GM19099 (cell line): ENCODE measurements around the gene IL1B.

ENCODE experiments used
- POLR2A ChIP-seq: IDR thresholded peaks from 3 replicates; pipeline ENCODE4 v1.6.1; 2011; ENCODE audit warnings: low read depth; ENCODE audit not compliant: insufficient read length; ENCODE audit errors: extremely low read depth

The IL1B gene

GRCh38 chr2:112800881-112801583 is 35.5 kb downstream of the IL1B start:
- TF ChIP-seq POLR2A: no peak

DNA sequence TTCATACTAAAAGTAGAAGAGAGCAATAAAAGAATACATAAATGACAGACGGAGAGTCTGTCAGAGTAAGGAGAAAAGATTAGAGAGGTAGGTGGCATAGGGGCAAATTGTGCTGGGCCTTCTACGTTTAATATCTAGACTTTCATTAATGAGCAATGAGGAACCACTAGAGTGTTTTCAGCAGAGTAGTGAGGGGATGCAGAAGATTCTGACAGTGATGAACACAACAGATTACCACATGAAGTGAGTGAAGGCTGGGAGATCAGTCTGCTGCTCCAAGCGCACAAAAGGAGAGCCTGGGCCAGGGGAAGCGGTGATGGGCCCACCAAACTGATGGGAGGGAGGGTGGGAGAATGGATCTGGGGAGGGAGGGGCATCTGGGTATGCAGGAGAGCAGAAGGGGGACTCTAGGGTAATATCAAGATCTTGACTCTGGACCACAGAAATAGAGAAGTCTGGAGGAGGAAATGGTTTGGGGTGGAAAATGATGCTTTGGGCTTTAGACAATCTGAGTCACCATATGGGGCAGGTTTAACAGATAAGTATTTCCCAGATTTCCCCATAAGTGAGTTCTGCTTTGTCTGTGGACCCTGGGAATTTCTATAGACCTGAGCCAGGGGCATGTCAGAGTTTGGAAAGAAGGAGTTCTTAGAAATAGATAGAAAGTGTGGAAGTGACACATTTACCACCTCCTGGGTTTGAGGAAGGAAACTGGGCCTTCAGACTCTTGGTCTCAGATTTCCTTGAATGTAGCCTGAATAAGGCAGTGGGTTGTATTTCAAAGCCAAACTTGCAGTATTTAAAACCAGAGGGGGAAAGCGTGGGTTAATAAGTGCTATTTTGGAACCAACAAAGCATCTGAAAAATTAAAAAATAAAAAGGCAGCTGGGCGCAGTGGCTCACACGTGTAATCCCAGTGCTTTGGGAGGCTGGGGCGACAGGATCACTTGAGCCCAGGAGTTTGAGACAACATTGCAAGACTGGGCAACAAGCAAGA is 37.3 kb downstream of the IL1B start:
- no peak for TF ChIP-seq POLR2A

- no peak for TF ChIP-seq POLR2A
Measured at GRCh38 chr2:112796486-112796885, 40.1 kb downstream of the IL1B start.

GRCh38 chr2:112795774-112796173 is 40.8 kb downstream of the IL1B start:
- TF ChIP-seq POLR2A: no peak

GRCh38 chr2:112794841-112795240 is 41.7 kb downstream of the IL1B start:
- TF ChIP-seq POLR2A: no peak

- no peak for TF ChIP-seq POLR2A
Measured at GRCh38 chr2:112794131-112794733, 42.3 kb downstream of the IL1B start.

DNA sequence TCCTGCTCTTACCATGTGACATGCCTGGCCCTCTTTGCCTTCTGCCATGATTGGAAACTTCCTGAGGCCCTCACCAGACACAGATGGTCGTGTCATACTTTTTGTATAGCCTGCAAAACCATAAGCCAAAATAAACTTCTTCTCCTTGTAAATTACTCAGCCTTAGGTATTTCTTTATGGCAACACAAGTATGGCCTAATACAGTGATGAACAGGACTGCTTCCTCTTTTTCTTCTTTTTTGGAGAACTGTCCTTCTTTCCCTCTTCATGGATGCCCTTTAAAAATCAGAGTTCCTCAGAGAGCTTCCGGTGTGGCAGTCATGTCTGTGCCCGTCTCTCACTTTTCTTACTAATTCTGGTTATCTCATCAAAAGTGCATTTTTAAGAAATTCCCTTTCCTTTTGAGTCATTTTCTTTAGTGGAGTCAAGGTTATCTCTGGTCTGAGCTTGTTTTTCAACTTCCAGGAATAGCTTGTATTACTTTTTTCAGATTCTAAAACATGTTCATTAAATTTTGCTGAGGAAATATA is 43.1 kb downstream of the IL1B start:
- TF ChIP-seq POLR2A: no peak

DNA sequence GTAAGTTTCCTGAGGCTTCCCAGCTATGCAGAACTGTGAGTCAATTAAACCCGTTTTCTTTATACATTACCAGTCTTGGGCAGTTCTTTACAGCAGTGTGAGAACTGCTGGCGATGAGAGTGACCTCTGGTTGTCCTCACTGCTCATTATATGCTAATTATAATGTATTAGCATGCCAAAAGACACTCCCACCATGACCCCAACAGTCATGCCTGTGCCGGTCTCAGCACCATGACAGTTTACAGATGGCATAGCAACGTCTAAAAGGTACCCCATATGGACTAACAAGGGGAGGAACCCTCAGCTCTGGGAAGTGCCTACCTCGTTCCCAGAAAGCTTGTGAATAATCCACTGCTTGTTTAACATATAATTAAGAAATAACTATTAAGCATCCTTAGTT is 44.2 kb downstream of the IL1B start:
- no peak for TF ChIP-seq POLR2A

DNA sequence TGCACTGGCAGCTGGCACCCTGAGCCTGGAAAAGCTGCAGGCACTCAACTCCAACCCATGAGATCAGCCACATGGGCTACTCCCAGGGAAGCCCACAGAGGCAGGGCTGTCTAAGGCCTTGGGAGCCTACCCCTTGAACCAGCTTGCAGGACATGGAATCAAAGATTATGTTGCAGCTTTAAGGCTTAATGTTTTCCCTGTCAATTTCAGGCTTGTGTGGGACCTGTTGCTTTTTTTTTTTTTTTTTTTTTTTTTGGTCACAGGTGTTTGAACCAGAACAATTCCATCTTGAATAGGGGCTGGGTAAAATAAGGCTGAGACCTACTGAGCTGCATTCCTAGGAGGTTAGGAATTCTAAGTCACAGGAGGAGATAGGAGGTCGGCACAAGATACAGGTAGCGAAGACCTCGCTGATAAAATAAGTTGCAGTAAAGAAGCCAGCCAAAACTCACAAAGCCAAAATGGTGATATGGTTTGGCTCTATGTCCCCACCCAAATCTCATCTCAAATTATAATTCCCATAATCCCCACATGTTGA is 44.8 kb downstream of the IL1B start:
- no peak for TF ChIP-seq POLR2A

DNA sequence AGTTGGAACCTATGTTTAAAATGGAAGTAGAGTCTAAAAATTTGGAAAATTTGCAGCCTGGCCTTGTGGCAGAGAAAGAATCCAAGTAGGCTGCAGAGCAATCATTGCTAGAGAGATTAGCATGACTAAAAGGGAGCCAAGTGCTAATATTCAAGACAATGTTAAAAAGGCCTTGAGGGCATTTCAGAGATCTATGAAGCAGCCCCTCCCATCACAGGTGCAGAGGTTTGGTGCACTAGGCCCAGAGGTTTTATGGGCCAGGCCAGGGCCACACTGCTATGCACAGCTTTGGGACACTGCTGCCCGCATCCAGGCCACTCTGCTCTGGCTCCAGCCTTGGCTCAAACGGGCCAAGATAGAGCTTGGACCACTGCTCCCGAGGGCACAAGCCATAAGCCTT is 45.6 kb downstream of the IL1B start:
- no peak for TF ChIP-seq POLR2A

GRCh38 chr2:112790305-112790704 is 46.3 kb downstream of the IL1B start:
- no peak for TF ChIP-seq POLR2A

GRCh38 chr2:112789186-112789585 is 47.4 kb downstream of the IL1B start:
- no peak for TF ChIP-seq POLR2A

GRCh38 chr2:112788653-112789052 is 47.9 kb downstream of the IL1B start:
- TF ChIP-seq POLR2A: no peak

DNA sequence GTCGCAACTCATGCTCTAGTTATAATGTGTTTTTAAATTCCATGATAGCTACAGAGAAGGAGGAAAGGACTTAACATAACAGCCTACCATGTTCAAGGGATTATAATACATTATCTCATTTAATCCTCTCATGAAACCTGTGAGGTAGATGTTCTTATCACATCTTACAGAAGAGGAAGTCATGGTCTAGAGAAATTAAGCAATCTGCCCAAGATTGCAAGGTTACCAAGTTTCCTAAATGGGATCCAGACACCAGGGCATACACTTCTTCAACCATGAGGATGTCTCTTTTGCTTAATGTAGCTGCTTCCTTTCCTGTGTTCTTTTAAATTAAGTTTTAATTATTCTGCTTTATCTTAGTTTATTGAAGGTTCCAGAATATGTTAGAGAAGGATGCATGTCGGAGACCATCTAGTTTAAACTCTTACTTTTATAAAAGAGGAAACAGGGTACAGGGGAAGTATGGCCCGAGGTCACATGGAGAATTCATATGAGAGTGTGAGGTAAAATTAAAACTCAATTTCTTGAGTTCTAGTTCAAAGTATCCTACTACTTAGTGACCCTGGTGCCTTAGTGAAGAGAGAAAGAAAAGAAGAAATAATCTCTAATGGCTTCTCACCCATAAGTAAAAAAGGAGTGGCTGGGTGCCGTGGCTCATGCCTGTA is 48.7 kb downstream of the IL1B start:
- TF ChIP-seq POLR2A: no peak
